SIG-M5 treated with dmso at 0.1 percent for 504 hours (cell line): ENCODE data around the gene ZMYM3.
"Not testable (repeated sequence)": the region's sequence is repeated elsewhere in the genome, so short reads cannot be mapped to it uniquely, and the experiment has no call there.

Experiments
- DNase-seq: peaks from one replicate; lab custom pipeline; 2025; ENCODE audit not compliant: unreplicated experiment; lab: John Stamatoyannopoulos, UW

Gene ZMYM3

DNA sequence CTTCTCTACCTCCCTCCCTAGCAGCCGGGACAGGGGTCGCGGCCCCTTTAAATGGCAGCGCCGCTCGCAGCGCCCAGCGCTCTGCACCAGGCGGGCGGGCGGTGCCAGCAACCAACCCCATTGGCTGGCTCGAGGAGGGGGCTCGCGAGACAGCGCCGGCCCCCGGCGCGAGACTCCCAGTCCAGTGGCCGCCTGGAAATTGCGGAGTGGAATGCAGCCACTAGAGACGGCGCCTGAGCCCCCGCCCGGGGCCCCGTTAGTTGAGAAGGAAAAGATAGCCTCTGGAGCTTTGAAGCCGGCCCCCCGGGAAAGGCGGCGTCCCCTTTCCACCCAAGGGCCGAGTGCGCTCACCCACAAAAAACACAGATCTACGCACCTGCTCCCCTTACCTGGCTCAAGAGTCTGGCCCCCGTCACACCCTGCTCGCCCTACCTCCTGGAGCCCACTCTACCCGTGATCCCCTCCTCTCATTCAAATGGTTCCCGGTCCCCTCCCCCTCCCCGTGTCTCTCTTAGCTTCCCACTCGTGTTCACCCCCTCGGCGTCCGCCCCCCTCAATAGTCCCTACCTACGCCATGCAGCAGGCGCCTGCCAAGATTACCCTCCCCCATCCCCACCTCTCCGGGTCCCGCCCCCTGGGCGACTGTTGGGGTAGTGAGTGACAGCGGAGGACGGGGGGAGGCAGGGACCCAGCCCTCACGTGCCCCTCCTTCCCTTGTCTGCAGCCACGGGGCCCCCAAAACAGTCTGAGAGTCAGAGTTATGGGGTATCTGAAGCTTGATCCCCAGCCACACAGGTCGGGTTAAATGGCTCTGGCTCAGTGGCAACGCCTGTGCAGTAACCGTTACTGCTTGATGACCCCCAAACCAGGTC, at the start of gene ZMYM3:
Gene ZMYM3, minus strand, starts transcription at position 49 of the 872 bp plus-strand sequence. CDS start 885 bp downstream, outside the sequence.
- peak; percentile 71 for DNase-seq

DNA sequence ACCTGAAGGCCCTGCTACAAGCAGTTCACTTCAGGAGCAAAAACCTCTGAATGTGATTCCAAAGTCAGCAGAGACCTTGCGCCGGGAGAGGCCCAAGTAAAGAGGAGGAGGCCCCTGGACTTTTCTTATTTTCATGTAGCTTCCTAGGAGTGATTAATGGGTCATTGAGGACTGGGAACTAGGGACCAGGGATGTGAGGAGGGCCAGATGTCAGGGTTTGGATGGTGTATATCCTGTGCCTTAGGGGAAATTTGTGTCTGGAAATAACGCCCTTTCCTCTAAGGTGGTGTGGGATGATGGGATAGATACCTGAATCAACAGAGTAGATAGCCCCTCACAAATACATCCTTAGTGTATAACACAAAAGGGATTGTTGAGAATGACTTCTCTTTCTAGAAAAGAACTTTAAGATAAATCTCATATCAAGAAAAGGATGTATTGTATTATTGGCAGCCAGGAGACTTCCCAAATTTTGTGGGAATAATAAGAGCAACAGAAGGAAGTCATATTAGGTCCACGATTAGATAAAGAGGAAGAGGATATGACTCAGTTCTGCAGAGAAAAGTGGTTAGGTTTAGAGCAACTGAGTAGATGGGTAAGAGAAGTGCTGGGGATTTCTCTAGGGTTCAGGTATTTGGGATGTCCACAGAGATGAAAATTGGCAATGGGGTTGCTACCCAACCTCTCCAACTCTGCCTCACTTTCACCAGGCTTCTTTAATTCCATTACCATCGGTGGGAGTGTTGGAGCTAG, 48.7 kb upstream of the ZMYM3 start:
- DNase-seq = no peak

DNA sequence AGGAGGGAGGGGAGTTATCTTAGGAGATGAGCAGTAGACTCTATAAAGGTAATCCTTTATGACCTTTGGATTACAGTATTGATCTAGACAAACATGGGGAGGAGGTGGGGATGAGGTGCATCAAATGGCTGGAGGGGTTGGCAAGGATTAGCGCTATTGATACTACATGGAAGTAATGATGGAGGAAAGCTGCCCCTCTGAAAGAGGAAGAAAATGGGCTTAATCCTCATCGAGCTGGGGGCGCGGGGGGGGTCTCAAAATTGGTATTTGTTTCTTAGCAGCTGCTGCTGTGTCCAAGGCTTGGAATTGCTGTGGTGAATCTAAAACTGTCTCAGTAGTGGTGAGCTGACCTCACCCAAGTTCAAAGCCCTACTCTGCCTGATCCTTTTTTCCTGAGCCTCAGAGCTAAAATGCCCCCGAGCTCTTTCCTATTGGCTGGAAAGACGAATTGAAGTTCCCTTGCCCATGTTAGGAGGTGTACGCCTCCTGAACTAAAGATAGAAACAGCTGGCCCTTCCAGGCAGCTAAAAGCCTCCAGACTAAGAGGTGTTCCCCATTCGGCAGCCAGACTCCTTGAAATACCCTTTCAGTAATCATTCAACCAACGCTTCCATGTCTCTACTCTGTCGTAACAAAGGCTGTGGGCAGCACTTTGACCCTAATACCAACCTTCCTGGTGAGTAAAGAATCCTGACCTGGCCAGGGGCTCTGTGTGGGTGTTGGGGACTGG, 47.4 kb upstream of the ZMYM3 start, which contains the start of gene ITGB1BP2:
Gene ITGB1BP2, plus strand, starts transcription at position 556 of the 730 bp plus-strand sequence. Its CDS starts 57 bp downstream, at position 613.
- no peak for DNase-seq

DNA sequence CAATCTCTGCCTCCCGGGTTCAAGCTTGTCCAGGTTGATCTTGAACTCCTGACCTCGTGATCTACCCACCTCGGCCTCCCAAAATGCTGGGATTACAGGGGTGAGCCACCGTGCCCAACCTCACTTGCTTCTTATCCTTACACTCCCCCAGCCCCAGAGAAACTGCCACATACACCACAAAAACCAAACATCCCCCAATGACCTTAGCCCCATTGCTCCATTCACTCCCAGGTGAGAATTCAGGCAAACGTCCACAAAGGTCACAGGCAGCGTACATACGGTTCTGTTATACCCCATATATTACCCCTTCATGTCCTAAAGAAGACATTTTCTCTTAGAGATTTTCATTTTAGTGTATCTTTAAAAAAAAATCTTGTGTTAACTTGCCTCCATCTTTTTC, 46.6 kb upstream of the ZMYM3 start:
- DNase-seq = not testable (repeated sequence)

DNA sequence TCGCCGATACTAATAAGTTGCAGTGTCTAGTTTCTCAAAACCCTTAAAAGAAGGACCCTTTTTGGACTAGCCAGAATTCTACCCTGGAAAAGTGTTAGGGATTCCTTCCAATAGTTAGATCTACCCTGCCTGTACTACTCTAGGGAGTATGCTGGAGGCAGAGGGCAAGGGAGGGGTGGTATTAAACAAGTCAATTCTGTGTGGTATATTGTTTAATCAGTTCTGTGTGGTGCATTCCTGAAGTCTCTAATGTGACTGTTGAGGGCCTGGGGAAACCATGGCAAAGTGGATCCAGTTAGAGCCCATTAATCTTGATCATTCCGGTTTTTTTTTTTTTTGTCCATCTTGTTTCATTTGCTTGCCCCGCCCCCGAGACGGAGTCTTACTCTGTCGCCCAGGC, 46.1 kb upstream of the ZMYM3 start:
- not testable (repeated sequence) for DNase-seq

DNA sequence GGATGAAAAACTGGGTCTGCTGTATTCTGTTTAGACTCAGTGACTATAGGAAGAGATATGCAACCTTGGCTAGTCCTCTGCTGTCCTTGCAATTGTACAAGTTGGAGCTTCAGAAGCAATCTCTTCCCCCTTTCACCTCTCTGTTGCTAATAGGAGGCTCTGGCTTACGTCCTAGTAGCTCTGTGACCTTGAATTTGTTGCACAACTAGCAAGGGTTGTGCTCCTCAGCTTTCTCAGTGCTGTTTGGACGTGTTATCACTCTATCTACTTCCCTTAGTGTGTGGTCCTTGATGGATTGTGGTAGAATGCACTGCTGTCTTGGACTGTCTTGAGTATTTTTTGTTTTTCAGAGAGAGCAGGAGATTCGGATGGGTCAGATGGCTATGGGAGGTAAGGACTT, 44.2 kb upstream of the ZMYM3 start:
- DNase-seq = no peak

GRCh38 chrX:71296806-71297205, 42.9 kb upstream of the ZMYM3 start:
- no peak for DNase-seq

DNA sequence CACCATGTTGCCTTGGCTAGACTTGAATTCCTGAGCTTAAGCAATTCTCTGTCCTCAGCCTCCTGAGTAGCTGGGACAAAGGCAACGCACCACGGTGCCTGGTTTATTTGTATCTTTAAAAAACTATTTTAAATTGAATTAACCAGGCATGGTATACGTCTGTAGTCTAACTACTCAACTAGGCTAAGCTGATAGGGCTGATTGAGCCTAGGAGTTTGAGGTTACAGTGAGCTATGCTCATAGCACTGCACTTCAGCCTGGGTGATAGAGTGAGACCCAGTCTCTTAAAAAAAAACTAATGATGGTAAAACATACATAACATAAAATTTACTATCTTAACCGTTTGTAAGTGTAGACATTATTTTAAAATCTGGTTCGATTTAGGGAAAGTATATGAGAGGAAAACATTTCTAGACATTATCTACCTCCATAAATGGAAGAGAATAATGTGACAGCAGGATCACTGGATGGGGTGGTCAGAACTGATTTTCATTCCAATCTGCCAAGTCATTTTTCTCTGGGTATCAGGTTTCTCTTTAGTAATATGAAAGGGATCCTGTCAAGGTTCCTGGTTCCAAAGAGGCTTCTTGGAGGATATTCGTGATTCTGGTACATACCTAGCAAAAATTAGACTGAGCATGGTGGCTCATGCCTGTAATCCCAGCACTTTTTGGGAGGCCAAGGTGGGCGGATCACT, 38.9 kb upstream of the ZMYM3 start:
- DNase-seq = no peak

- no peak for DNase-seq
These were observed 37.4 kb upstream of the ZMYM3 start for GRCh38 chrX:71291381-71291780.

DNA sequence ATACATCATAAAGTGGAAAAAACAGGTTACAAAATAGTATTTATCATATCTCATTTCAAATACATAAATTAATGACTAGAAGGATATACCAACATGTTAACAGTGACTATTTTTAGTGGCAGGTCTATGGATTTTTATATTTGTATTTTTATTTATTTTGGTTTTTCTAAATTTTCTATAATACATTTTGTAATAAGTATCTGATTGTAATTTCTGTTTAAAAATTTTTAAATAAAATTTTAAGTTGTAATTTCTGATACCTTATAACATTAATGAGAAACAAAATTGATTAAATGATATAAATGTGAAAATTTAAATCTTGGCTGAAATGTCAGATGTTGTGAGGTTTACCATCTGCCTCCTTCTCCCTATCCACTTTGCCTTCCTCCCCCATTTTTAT, 32.0 kb upstream of the ZMYM3 start:
- no peak for DNase-seq

- DNase-seq = peak; percentile 97
These were observed 29.6 kb upstream of the ZMYM3 start, which contains the start of gene NONO for GRCh38 chrX:71283403-71284143. NONO (plus strand) TSS chrX:71283635; CDS start chrX:71290638, 7,003 bp downstream.

GRCh38 chrX:71282514-71283402, 28.8 kb upstream of the ZMYM3 start:
- no peak for DNase-seq

- DNase-seq = not testable (repeated sequence)
These were observed 27.4 kb upstream of the ZMYM3 start for GRCh38 chrX:71281300-71281699.

DNA sequence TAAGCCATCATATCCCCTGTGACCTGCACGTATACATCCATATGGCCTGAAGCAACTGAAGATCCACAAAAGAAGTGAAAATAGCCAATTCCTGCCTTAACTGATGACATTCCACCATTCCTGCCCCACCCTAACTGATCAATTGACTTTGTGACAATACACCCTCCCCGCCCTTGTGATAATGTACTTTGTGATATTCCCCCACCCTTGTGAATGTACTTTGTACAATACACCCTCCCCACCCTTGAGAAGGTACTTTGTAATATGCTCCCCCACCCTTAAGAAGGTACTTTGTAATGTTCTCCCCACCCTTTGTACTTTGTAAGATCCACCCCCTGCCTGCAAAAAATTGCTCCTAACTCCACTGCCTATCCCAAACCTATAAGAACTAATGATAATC, 18.4 kb upstream of the ZMYM3 start:
- DNase-seq = not testable (repeated sequence)

DNA sequence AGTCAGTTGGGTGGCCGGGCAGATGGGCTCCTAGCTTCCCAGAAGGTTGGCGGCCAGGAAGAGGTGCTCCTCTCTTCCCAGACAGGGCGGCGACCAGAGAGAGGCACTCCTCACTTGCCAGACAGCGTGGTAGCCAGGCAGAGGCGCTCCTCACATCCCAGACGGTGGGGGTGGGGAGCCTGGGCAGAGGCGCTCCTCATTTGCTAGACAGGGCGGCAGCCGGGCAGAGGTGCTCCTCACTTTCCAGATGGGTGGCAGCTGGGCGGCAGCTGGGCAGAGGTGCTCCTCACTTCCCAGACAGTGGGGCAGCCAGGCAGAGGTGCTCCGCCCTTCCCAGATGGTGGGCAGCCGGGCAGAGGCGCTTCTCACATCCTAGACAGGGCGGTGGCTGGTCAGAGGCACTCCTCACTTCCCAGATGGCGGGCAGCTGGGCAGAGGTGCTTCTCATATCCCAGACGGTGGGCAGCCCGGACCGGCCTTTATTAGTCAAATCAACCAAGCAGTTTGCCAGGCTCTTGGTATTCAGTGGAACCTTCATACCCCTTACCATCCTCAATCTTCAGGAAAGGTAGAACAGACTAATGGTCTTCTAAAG, 16.0 kb upstream of the ZMYM3 start:
- DNase-seq = no peak

GRCh38 chrX:71268624-71269023, 14.7 kb upstream of the ZMYM3 start:
- not testable (repeated sequence) for DNase-seq

DNA sequence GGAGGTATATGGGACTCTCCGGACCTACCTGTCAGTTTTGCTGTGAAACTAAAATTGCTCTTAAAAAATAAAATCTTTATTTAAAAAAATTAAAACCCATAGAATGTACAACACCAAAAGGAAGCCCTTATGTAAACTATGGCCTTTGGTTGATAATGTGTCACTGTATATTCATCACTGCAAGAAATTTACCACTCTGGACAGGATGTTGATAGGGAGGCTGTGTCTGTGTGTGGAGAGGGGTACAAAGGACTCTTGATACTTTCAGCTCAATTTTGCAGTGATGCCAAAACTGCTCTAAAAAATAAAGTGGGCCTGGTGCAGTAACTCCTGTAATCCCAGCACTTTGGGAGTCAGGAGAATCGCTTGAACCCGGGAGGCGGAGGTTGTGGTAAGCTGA, 2.9 kb upstream of the ZMYM3 start:
- no peak for DNase-seq

DNA sequence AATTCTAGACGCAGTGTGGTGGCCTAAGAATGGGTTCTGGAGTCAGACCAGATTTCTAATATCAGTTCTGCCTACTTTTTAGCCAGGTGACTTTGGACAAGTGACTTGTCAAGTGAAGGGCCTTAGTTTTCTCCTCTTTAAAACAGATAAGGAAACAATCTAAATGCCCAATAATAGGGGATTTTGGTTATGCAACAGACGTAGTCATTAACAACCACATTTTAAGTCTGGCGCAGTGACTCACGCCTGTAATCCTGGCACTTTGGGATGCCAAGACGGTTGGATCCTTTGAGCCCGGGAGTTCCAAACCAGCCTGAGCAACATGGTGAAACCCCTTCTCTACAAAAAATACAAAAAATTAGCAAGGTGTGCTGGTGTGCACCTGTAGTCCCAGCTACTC, 2.1 kb upstream of the ZMYM3 start:
- DNase-seq = no peak
